GM18907 (cell line): Measurements from ENCODE around the gene ABCA1.
"Not testable (repeated sequence)": the region's sequence is repeated elsewhere in the genome, so short reads cannot be mapped to it uniquely, and the experiment has no call there.

Experiments
- ATAC-seq: cut with Tn5 transposase; IDR thresholded peaks from one replicate; pipeline ENCODE4 v1.9.1; 2021; ENCODE audit warnings: mild to moderate bottlenecking, moderate library complexity; ENCODE audit not compliant: unreplicated experiment

ABCA1 gene

DNA sequence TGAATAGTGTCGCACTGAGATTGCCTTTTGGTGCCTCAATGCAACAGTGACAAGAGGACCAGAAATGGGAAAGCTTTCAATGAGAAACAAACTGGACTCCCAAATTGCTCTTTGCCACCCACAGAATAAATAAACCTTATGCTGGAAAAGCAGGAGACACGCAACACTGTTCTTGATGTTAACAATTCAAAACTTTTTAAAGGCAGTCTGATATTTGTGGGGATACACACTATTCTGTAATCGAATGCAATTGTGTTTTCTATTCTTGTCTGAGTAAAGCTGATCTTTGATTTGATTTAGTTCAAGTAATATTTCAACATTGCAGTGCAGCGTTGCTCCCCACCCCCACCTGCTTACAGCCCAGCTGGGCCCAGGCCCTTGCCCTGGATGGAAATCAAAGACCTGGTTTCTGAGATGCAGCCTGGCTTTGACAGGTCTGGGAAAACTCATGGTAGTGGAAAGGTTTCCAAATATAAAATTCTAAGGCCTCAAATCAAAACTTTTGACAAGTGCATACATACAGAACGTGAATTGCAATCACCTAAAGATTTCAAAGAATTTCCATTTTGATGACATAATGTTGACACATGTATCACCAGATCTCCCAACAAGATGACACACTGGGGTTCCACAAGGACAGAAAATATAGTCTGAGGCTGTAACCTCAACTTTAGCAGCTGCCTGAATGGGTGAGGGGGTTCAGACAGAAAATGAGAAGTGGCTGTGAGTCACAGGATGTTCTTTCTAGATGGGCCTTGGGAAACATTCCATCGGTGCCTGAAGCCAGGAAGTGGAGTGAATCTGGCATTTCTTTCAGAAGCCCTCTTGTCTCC is 55.1 kb downstream of the ABCA1 start:
- no peak for ATAC-seq

DNA sequence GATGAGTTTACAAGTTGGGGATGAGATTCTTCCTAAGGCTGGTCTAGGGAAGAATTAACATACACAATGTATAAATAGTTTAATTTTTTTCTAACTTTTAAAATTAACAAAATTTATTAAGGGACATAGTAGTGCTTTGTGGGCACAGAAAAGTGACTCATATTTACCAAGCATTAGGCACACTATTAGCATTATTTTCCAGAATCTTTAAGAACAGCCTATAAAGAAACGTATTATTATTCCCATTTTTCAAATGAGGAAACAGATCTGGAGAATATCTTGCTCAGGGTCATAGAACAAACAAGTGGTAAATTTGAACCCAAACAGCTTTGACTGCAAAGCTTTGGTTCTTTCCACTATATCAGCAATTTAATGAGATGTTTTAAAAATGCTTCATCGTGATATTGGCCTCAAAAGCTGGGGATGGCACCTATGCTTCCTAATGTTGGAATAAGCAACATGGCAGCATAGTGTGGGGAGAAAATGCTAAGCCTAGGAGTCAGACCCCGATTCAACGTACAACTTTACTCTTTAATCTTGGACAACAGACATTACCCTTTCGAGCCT is 55.9 kb downstream of the ABCA1 start:
- no peak for ATAC-seq

DNA sequence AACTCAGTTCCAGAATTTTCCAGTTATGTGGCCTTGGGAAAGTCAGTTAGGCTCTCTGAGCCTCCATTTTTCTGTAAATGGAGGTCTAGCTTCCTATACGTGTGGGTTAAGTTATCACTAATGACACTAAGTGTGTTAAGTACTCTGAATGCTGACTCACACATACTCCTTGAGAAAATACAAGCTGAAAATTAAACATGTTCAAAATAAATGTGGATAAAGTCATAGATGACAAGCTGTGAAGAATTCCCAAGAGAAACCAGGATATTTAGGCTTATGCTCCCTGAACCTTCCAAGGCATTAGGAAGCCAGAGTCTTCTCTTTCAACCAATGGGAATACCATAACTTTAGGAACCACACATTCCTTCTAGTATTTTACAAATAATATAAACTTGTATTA is 58.1 kb downstream of the ABCA1 start:
- ATAC-seq: no peak

DNA sequence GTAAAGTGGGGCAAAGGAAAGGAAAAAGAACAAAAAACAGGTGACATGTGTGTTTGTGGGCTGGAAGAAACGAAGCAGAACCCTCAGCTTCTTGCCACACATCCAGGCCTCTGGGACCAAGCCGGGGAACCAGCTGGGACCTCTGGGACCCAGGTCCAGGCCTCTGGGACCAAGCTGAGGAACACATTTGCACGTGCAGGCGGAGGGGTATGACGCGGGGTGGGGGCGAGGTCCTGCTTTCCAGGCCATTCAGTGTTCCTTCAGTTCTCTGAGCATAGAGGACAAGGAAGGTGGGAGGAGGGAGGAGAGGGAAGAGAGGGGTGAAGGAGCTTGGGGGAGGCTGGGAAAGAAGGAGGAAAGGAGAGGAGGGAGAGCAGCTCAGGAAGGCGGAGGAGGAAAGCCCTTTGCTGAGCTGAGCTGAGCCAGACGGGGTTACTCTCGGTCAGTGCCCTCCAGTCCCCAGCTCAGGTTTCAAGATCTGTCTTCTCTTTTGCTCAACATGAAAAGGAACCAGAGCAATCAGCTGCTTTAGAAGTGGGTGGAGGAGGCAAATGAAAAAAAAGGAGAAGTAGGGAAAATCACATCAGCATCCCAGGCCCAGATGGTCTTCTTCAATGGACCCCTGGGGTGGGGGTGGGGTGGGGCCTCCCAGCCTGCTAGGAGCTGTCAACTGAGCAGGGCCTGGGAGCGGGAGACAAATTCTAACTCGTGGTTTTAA is 59.1 kb downstream of the ABCA1 start:
- ATAC-seq: peak; percentile 88

DNA sequence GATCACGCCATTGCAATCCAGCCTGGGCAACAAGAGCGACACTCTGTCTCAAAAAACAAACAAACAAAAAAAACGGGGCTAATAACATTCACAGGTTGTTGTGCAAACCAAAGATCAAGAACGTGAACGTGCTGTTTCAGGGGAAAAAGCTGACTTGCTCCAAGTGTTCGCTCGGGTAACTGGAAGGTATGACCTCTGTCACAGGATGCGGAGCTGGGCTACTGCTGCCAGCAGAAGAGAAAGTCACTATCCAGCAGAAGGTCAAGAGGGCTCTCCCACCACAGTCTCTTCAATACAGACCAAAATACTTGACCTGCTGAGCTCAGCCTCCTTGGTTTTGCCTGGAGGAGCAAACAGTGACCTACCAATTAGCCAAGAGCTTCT is 59.7 kb downstream of the ABCA1 start:
- ATAC-seq: peak; percentile 12

DNA sequence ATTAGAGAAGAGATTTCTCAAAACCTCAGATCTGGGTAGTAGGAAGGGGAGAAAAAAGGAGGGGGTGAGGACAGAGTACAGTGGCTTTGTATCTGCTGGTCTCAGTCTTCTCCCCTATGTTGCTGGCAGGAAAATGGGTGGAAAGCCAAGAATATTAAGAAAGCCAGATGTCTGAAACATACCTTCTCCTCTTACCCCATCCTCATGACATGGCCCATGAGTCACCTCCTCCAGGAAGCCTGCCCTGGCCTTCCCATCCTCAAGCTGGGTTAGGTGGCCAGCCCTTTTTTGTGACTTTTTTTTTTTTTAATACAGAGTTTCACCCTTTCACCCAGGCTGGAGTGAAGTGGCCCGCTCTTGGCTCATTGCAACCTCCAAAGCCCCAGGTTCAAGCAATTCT is 61.8 kb downstream of the ABCA1 start:
- no peak for ATAC-seq

DNA sequence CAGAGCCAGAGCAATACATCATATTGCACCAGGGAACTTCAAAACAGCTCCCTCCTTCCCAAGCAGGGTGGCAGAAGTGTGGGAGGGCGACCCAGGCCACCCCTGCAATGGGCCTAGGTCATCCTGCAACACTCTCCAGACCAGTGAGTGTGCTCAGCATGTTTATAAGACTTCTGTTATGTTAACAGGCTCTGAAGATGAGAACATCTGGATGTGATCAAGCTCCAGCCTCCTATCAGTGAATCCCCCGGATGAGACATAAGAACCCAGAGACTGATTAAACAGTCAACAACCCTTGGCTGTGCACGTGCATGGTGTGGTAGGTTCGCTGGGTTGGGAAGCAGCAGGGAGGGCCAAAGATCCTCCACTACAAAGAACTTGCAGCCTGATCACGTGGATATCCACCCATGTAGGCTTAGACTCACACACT is 63.3 kb downstream of the ABCA1 start:
- ATAC-seq: no peak

DNA sequence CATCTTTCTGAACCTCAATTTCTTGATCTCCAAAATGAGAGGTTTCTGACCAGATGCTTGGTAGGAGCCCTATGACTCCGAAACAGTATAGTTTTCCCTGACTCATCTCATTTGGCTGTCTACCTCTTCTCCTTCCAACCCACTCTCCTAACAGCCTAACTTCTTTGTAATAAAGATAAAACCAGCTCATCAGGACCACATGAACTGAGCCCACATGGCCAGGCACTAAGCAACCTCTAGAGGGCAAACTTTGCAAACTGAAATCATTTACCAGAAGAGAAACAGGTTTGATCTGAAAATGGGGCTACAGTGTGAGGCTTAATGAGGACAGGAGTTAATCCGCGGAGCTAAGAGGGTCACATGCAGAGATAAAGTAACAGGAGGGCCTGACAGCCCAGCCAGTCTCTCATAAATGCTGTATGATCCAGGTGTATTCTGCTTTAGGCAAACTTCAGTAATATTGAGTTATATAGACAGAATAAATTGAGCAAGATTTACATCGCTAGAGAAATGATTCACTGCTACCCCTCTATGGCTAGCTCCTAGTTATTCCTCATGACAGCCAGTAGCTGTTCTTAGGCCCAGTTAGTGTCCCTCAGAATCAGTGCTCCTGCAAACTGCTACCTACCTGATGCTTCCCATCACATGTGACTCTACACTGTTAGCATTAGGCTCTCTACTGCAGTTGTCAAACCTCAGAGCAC is 64.6 kb downstream of the ABCA1 start:
- peak; percentile 91 for ATAC-seq

DNA sequence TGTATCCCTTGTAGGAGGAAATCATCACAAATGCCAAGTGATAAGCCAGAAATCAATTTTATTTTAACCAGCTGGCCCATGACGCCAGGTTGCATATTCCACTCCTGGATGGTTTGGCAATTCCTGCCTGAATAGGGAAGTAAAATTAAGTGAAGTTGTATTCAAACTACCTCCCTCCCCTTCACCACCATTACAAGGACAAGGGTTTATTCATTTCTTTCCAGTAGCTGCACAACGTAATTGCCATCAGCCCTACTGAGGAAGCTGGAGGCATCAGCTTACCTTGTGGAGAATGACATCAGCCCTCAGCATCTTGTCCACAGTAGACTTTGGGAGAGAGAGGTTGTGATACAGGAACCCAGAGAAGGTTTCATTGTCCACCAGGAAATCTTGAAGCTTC is 66.6 kb downstream of the ABCA1 start:
- no peak for ATAC-seq

DNA sequence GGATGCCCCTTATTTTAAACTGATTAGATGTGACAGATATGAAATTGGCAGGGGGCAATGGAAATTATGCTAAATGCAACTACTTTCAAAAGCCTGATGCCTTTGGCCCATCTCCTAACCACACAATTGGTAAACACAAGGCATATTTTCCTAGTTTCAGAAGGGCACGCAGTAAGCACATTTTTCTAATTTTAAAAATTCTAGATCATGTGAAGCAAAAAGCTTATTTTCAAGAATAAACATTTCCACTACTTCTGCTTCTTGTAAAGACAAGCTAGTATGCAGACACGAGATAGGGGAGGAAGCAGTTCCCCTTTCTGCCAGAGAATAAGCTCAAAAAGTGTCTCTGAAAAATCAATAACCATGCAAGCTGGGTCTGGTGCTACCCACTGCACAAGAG is 67.7 kb downstream of the ABCA1 start:
- ATAC-seq: no peak

DNA sequence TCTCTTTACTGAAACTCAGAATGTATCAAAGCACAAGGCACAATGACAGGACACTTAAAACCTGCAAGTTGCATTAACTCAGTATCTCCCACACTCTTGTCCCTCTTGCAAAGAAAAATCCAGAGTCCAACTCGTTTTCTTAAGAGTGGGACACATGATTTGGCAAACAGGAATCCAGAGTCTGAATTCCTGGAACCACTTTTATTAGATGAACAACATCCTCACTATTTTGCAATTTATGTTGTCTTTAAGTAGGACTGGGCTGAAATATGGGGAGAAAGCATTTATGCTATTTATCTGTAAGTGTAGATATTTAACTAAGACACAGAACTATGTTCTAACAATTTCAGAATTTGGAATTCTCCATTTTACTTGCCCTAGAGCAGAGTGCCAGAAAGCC is 69.1 kb downstream of the ABCA1 start:
- ATAC-seq: no peak

DNA sequence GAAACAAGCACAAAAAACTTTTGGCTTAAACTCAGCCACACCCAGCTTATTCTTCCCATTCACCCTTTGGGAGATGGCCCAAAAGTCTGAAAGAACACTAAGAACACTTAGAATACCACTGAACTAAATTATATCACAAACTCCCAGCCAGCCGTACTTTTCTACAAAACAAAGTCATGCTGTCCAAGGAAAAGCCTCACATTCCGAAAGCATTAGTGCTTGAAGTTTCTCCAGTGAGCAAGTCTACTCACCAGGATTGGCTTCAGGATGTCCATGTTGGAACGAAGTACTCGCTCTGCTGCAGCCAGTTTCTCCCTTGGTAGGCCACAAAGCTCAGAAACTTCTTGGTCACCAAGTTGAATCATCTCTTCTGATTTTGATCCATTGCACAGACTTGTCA is 69.7 kb downstream of the ABCA1 start:
- ATAC-seq: no peak

DNA sequence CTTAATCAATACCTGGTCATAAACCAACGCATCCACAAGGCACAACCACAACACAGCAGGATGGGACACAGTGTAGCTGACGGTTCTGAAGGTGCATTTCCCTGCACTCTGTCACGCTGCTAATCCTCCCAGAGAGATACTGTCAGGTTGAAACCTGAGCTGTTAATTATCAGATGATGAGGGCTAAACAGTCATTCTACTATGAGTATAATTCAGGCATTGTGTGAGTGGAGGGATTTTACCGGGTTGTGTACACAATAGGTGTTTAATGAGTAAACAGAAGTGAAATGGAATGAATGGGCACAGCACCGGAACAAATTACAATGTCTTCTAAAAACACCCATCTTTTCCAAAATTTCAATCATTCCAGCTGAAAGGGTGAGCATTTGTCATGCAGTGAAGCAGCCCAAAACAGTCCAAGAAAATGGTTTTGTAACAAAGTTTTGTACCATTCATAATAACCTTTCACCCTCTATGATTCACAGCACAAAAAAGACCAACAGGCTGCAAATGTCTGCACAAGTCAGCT is 71.5 kb downstream of the ABCA1 start:
- ATAC-seq: no peak

DNA sequence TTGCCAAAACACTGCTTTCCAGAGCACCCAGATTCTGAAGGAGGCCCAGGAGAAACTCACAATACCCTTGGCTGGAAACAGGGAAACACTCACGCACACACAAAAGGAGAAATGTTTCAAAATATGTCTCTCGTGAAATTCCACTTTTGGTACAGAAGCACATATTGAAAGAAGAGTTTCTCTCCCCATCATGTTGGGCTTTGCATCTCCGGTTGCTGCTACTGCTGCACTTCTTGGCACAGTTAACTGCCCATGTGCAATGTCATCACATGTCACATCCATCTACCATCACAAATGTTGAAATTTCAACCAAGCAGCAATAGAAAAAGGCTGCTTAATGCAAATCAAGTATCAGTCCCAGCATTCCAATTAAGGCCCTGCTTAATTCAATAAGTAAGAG is 72.1 kb downstream of the ABCA1 start:
- ATAC-seq: no peak

DNA sequence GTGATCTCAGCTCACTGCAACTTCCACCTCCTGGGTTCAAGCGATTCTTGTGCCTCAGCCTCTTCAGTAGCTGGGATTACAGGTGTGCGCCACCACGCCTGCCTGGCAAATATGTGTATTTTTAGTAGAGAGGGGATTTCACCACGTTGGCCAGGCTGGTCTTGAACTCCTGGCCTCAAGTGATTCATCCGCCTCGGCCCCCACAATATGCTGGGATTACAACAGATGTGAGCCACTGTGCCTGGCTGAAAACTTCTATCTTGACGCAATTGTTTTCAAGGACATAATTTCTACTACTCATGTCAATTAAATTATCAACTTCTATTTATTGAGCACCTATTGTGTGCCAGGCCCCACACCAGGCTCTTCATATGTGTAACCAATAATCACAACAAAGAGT is 72.7 kb downstream of the ABCA1 start:
- not testable (repeated sequence) for ATAC-seq

DNA sequence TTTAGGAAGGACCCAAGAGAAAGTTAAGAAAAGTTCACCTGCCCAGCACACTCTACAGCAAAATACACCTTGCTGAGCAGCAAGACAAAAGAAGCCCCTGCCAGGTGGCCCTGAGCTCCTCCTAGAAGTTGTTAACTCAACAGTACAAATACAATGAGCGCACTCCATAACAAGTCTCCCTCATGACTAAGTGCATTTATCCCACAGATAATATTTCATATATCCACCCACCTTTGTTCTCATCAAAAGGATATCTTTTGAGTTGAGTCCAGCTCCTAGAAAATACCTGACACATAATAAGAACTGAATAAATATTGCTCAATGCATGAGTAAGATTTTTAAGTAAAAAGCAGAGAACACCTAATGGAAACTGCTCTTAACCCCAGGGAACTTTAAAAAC is 73.3 kb downstream of the ABCA1 start:
- ATAC-seq: no peak

DNA sequence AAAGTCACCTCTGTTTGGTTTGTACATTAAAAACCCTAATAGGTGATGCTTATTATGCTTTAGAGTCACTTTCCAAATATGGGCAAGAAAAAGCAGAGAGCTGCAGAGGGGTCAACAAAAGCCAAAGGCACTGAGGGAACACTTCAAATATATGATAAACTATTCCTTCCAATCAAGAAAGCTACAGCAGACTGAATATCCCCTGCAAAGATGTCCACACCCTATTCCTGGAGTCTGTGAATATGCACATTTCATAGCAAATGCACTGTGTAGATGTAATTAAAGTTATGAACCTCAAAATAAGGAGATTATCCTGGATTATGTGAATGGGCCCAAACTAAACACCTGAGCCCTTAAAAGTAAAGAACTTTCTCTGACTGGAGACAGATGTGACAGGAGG is 74.3 kb downstream of the ABCA1 start:
- no peak for ATAC-seq

DNA sequence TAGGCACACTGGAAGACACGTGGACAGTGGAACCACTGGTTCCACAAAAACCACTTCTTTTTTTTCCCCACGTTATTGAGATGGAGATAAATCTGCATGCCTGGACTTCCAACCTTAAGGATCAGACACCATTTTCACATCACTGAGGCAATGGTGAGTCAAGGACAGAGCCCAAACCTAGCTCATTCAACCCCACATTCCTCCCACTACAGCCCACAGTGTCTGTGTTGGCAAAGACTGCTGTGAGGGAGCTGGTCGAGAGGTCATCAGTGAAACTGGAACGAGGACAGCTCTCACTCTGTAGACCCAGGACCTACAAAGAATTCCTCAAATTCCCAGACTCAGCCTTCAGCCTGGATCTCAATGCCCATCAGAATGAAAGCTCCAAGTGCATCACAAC is 74.8 kb downstream of the ABCA1 start:
- no peak for ATAC-seq

DNA sequence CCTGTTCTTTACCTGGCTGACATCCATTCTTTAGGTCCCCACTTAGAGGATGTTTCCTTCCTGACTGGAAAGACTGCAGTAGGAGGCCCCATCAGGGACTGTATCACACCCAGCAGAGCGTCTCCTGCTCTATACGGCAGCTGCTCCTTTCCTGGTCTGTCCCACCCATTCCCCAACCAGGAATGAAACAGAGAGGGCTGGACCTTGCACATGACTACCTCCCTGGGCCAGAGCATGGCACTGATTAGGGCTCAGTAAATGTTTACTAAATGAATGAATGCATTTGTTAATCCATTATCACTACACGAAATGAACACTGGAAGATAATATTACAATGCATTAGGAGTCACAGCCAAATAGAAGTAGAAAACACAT is 76.4 kb downstream of the ABCA1 start:
- ATAC-seq: no peak

DNA sequence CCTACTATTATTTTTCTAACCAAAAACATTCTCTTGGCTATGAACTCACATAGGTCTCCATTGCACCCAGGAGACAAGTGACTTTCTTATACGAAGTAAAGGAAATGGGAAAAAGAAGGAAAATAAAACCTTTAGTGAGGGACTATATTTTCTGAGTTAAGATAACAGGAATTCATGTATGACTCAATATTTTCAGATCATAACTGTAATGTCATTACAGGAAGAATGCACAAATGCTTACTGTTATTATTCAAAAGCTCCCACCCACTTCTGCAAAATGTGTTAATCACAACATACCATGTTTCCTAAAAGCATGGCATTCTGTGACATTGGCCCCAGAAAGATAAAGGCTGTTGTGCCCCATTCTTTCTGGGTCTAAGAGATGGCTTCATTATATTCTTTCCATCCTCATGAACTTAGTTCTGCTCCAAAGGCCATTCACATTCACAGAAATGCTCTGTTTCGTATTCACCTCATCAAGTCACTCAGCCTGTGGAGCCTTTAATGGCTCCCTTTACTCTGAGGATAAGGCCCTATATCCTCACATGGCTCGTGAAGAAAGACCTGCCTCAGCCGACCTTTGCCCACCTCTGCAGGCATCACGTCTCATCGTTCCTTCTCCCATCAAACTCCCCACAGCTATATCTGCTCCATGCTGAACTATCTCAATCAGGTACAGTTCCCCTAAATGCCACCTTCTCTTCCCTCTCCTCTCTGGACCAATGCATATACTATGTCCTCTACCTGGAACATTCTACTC is 77.0 kb downstream of the ABCA1 start:
- no peak for ATAC-seq

DNA sequence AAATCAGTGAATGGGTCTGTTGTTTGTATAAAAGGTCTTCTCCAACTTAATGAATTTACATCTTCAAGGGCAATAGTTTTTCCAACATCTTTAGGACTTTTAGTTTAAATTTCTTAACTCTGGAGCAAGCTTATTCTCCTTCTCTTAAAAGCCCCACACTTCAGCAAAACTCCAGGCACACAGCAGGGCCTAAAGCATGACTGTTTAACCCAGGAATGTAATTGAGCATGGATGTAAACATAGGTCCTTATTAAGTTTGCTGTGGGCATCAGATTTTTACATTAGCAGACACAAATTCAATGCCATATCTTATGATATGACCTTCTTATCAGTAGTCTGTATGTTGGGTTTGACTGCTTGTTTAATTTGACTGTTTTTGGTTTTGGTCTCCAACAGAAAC is 78.9 kb downstream of the ABCA1 start:
- no peak for ATAC-seq
